ENCODE data around the gene CYSRT1. TPM values are rescaled to one million over a fixed set of nuclear protein-coding genes. Genes with fewer than 3 reads are reported as not detected.

CYSRT1 gene
- total RNA-seq, 1 experiment from 2014 or later = 1.0 TPM

DNA sequence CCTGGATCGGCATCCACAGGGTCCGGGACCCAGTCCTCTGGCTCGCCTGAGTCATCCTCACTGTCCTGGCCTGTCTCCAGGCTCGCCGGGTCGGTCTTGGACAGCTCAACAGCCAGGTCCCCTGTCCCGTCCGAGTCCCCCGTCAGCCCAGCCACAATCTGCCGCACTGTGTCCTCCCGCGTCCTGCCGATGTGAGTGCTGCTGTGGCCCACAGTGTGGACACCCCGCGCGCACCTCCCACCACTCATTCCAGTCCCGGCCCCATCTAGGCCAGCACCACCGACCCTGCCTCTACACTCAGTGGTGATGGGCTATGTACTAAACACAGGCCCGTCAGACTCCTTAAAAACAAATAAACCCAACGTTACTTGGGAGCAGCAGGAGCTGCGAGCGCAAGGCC is 43.3 kb upstream of the CYSRT1 start:
- H3T11ph ChIP-seq (ENCODE audit: low read length) = no peak overlapping the region
- H2BK5ac ChIP-seq (ENCODE audit: insufficient read length, low read length) = no peak overlapping the region
- H3K27ac Mint-ChIP-seq = no peak overlapping the region
- H3K4me3 Mint-ChIP-seq = no peak overlapping the region
- H4K8ac ChIP-seq (replicated peaks; ENCODE audit: insufficient read length, low read depth, low read length) = no peak overlapping the region
- peaks cover 5 to 49% (median 47%) of the 10 kb centered on the region in 3 experiments; a peak in 6 of 7 replicates for H3K36me3 Mint-ChIP-seq (ENCODE audit: insufficient read depth in 1 of 3, low read depth in 3 of 3)
- H3K56ac ChIP-seq (ENCODE audit: insufficient read length, low read depth, low read length) = no peak overlapping the region
- no peak for DNase-seq
- no peak overlapping the region for H3K4me2 ChIP-seq (ENCODE audit: insufficient read depth, insufficient read length, low read length)
- peaks cover 2% of the 10 kb centered on the region for H4K20me1 ChIP-seq (ENCODE audit: control insufficient read depth, insufficient read depth, insufficient read length)
- H3K23me2 ChIP-seq (ENCODE audit: insufficient read length, low read depth, low read length, poor library complexity, severe bottlenecking) = no peaks in the 10 kb centered on the region
- no peak overlapping the region for H2BK15ac ChIP-seq (ENCODE audit: low read depth, low read length)
- no peaks in the 10 kb centered on the region for H3K4me1 ChIP-seq (ENCODE audit: insufficient read depth, low read length)
- no peaks in the 10 kb centered on the region for H3K79me2 ChIP-seq (ENCODE audit: insufficient read depth, low read length)
- H2BK12ac ChIP-seq (ENCODE audit: insufficient read length, low read depth, low read length) = no peak overlapping the region
- TF ChIP-seq, protein P1, sequence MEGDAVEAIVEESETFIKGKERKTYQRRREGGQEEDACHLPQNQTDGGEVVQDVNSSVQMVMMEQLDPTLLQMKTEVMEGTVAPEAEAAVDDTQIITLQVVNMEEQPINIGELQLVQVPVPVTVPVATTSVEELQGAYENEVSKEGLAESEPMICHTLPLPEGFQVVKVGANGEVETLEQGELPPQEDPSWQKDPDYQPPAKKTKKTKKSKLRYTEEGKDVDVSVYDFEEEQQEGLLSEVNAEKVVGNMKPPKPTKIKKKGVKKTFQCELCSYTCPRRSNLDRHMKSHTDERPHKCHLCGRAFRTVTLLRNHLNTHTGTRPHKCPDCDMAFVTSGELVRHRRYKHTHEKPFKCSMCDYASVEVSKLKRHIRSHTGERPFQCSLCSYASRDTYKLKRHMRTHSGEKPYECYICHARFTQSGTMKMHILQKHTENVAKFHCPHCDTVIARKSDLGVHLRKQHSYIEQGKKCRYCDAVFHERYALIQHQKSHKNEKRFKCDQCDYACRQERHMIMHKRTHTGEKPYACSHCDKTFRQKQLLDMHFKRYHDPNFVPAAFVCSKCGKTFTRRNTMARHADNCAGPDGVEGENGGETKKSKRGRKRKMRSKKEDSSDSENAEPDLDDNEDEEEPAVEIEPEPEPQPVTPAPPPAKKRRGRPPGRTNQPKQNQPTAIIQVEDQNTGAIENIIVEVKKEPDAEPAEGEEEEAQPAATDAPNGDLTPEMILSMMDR (conservative IDR thresholded peaks at IDR 0.05) = no peak
- no peak overlapping the region for H4K5ac ChIP-seq (ENCODE audit: insufficient read length, low read depth, low read length)
- peaks cover under 1% of the 10 kb centered on the region; the same call in 1 of the 2 replicates for H3K27me3 Mint-ChIP-seq (ENCODE audit: low read depth)
- H3K9me3 ChIP-seq (ENCODE audit: control insufficient read depth, low read depth, low read length) = no peaks in the 10 kb centered on the region
- no peak overlapping the region for H2AK5ac ChIP-seq (ENCODE audit: insufficient read length, low read length)
- H2AFZ ChIP-seq (ENCODE audit: low read length) = no peak overlapping the region
- H3K18ac ChIP-seq (ENCODE audit: insufficient read length, low read depth, low read length) = no peak overlapping the region
- no peak overlapping the region for H3K14ac ChIP-seq (ENCODE audit: insufficient read depth, low read length)
- H3K9ac ChIP-seq (ENCODE audit: extremely low read depth, insufficient read length, low read length) = no peak overlapping the region
- H4K91ac ChIP-seq (ENCODE audit: insufficient read length, low read depth, low read length) = no peak overlapping the region
- no peaks in the 10 kb centered on the region for H3K27me3 ChIP-seq (ENCODE audit: insufficient read depth, low read length)
- H2BK20ac ChIP-seq (ENCODE audit: low read depth, low read length, poor library complexity, severe bottlenecking) = no peak overlapping the region
- no peaks in the 10 kb centered on the region for H3K9me3 Mint-ChIP-seq
- no peaks in the 10 kb centered on the region for H3K79me1 ChIP-seq (ENCODE audit: insufficient read depth, low read depth, low read length, poor library complexity, severe bottlenecking)
- no peak overlapping the region for H3K4ac ChIP-seq (ENCODE audit: low read depth, low read length)
- H2BK120ac ChIP-seq (ENCODE audit: low read depth, low read length, poor library complexity, severe bottlenecking) = no peak overlapping the region
- H3K4me1 Mint-ChIP-seq = 0 out of 4 replicates have a peak, but pooled peaks cover under 1 to 2% of the 10 kb centered on the region in 2 experiments
- no CpG with 5 or more reads among the region's 22 CpGs for WGBS (ENCODE audit: extremely low coverage, insufficient read length, low lambda C conversion rate)
- H3K27ac ChIP-seq (ENCODE audit: insufficient read length, low read depth, low read length) = no peak overlapping the region
- no peak overlapping the region for H3K23ac ChIP-seq (ENCODE audit: insufficient read length, low read depth, low read length)

All from H9 (cell line).